Measurements from ENCODE around the gene PLCL2.

GRCh38 chr3:16886303-16886683 lies 1.5 kb downstream of the PLCL2 start:
- TF ChIP-seq, protein P1, sequence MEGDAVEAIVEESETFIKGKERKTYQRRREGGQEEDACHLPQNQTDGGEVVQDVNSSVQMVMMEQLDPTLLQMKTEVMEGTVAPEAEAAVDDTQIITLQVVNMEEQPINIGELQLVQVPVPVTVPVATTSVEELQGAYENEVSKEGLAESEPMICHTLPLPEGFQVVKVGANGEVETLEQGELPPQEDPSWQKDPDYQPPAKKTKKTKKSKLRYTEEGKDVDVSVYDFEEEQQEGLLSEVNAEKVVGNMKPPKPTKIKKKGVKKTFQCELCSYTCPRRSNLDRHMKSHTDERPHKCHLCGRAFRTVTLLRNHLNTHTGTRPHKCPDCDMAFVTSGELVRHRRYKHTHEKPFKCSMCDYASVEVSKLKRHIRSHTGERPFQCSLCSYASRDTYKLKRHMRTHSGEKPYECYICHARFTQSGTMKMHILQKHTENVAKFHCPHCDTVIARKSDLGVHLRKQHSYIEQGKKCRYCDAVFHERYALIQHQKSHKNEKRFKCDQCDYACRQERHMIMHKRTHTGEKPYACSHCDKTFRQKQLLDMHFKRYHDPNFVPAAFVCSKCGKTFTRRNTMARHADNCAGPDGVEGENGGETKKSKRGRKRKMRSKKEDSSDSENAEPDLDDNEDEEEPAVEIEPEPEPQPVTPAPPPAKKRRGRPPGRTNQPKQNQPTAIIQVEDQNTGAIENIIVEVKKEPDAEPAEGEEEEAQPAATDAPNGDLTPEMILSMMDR (IDR thresholded peaks at IDR 0.05) = no peak
- TF ChIP-seq POLR2A (IDR thresholded peaks at IDR 0.05) = no peak
